Neural cell (in vitro differentiated cells): Measurements from ENCODE around the gene IL6R. TPM values are rescaled to one million over a fixed set of nuclear protein-coding genes. Genes with fewer than 3 reads are reported as not detected.

ENCODE experiments used
- H2AFZ ChIP-seq: fragments of 200-600, 300-800 bp; sonication (generic), shearing (Covaris generic); 2 replicates; pipeline ENCODE4 v1.6.0; 2014; ENCODE audit warnings: low read depth, mild to moderate bottlenecking, antibody characterized with exemption, low read length, moderate library complexity
- H3F3A ChIP-seq: fragments of 200-600 bp; shearing (Covaris generic); 2 replicates; pipeline ENCODE4 v1.6.1; 2016; ENCODE audit warnings: mild to moderate bottlenecking, moderate library complexity, mixed read lengths, antibody characterized with exemption, low read length; ENCODE audit not compliant: insufficient read depth, poor library complexity, severe bottlenecking
- H3K27ac ChIP-seq: fragments of 200-600, 300-800 bp; sonication (generic), shearing (Covaris generic); 2 replicates; pipeline ENCODE4 v1.5.1; 2014; ENCODE audit warnings: mild to moderate bottlenecking, low read length, moderate library complexity
- H3K27me3 ChIP-seq: fragments of 300-800, 200-600 bp; sonication (generic), shearing (Covaris generic); 2 replicates; pipeline ENCODE4 v1.6.0; 2014; ENCODE audit warnings: mild to moderate bottlenecking, low read depth, low read length, moderate library complexity; ENCODE audit not compliant: insufficient read depth
- H3K36me3 ChIP-seq: fragments of 300-800, 200-600 bp; sonication (generic), shearing (Covaris generic); 2 replicates; pipeline ENCODE4 v1.5.1; 2014; ENCODE audit warnings: mild to moderate bottlenecking, antibody characterized with exemption, low read length, moderate library complexity; ENCODE audit not compliant: insufficient read depth
- H3K4me2 ChIP-seq: fragments of 300-800, 200-600 bp; sonication (generic), shearing (Covaris generic); 2 replicates; pipeline ENCODE4 v1.6.0; 2014; ENCODE audit warnings: mild to moderate bottlenecking, low read length
- H3K4me3 ChIP-seq: fragments of 300-800, 200-600 bp; sonication (generic), shearing (Covaris generic); 2 replicates; pipeline ENCODE4 v1.5.1; 2014; ENCODE audit warnings: mild to moderate bottlenecking, low read length, moderate library complexity
- H3K79me2 ChIP-seq: fragments of 200-600 bp; shearing (Covaris generic); replicated peaks from 2 replicates; pipeline ENCODE4 v1.6.0; 2014; ENCODE audit warnings: mild to moderate bottlenecking, low read length, moderate library complexity; ENCODE audit not compliant: insufficient read depth
- H3K9ac ChIP-seq: fragments of 300-800, 200-600 bp; sonication (generic), shearing (Covaris generic); 2 replicates; pipeline ENCODE4 v1.6.1; 2016; ENCODE audit warnings: mild to moderate bottlenecking, low read length, mixed read lengths
- H3K9me2 ChIP-seq: fragments of 200-600 bp; shearing (Covaris generic); 2 replicates; pipeline ENCODE4 v1.6.1; 2016; ENCODE audit warnings: mild to moderate bottlenecking, low read length, mixed read lengths; ENCODE audit not compliant: insufficient read depth
- H3K9me3 ChIP-seq: fragments of 200-600, 300-800 bp; sonication (generic), shearing (Covaris generic); 2 replicates; pipeline ENCODE4 v1.6.1; 2016; ENCODE audit warnings: mild to moderate bottlenecking, mixed run types, low read length, moderate library complexity, mixed read lengths
- H4K20me1 ChIP-seq: fragments of 200-600 bp; shearing (Covaris generic); 2 replicates; pipeline ENCODE4 v1.6.1; 2016; ENCODE audit warnings: mild to moderate bottlenecking, mixed run types; ENCODE audit not compliant: insufficient read depth
- EP300 ChIP-seq: fragments of 450-650 bp; conservative IDR thresholded peaks from 2 replicates; pipeline ENCODE4 v1.6.1; 2014; ENCODE audit warnings: antibody characterized with exemption, mild to moderate bottlenecking, moderate library complexity; ENCODE audit not compliant: poor library complexity, severe bottlenecking
- EZH2 ChIP-seq: fragments of 200-600, 300-800 bp; shearing (Covaris generic), sonication (generic); IDR thresholded peaks from 2 replicates; pipeline ENCODE4 v1.6.1; 2014; ENCODE audit warnings: antibody characterized with exemption, low read length, borderline replicate concordance, mild to moderate bottlenecking; ENCODE audit not compliant: insufficient read depth, poor library complexity, severe bottlenecking
- MXI1 ChIP-seq: fragments of 450-650 bp; conservative IDR thresholded peaks from 2 replicates; pipeline ENCODE4 v1.6.1; 2014; ENCODE audit warnings: antibody characterized with exemption, mild to moderate bottlenecking; ENCODE audit not compliant: poor library complexity, severe bottlenecking
- POLR2AphosphoS5 ChIP-seq: IDR thresholded peaks from 2 replicates; pipeline ENCODE4 v1.6.1; 2012
- RAD21 ChIP-seq: fragments of 450-650 bp; conservative IDR thresholded peaks from 2 replicates; pipeline ENCODE4 v1.6.1; 2014; ENCODE audit warnings: antibody characterized with exemption, mild to moderate bottlenecking, moderate library complexity
- SMC3 ChIP-seq: fragments of 450-650 bp; conservative IDR thresholded peaks from 2 replicates; pipeline ENCODE4 v1.6.1; 2014; ENCODE audit warnings: antibody characterized with exemption, mild to moderate bottlenecking, moderate library complexity; ENCODE audit not compliant: poor library complexity
- TAF1 ChIP-seq: IDR thresholded peaks from 2 replicates; pipeline ENCODE4 v1.6.1; 2012; ENCODE audit warnings: low read depth
- polyA plus RNA-seq: library from polyadenylated mRNA; depleted of rRNA; stranded (reverse); fragments of >200 nt; gene quantifications from 2 replicates; pipeline ENCODE4 v1.2.3, GENCODE V29; 2014
- TF ChIP-seq, protein P1 (sequence below): IDR thresholded peaks from 2 replicates; pipeline ENCODE4 v1.6.1; 2012; ENCODE audit warnings: borderline replicate concordance
- TF ChIP-seq, protein P2 (sequence below): fragments of 450-650 bp; IDR thresholded peaks from 2 replicates; pipeline ENCODE4 v1.5.1; 2014; ENCODE audit warnings: antibody characterized with exemption, mild to moderate bottlenecking, moderate library complexity; ENCODE audit not compliant: poor library complexity, severe bottlenecking

Gene IL6R
- polyA plus RNA-seq, 1 donor from 2014 or later, result not detected

GRCh38 chr1:154478639-154479038 lies 73.5 kb downstream of the IL6R start:
- H3K4me3 ChIP-seq, result no peak overlapping the region
- H4K20me1 ChIP-seq, result no peaks in the 10 kb centered on the region
- no peaks in the 10 kb centered on the region for H3F3A ChIP-seq
- TF ChIP-seq, protein P1, sequence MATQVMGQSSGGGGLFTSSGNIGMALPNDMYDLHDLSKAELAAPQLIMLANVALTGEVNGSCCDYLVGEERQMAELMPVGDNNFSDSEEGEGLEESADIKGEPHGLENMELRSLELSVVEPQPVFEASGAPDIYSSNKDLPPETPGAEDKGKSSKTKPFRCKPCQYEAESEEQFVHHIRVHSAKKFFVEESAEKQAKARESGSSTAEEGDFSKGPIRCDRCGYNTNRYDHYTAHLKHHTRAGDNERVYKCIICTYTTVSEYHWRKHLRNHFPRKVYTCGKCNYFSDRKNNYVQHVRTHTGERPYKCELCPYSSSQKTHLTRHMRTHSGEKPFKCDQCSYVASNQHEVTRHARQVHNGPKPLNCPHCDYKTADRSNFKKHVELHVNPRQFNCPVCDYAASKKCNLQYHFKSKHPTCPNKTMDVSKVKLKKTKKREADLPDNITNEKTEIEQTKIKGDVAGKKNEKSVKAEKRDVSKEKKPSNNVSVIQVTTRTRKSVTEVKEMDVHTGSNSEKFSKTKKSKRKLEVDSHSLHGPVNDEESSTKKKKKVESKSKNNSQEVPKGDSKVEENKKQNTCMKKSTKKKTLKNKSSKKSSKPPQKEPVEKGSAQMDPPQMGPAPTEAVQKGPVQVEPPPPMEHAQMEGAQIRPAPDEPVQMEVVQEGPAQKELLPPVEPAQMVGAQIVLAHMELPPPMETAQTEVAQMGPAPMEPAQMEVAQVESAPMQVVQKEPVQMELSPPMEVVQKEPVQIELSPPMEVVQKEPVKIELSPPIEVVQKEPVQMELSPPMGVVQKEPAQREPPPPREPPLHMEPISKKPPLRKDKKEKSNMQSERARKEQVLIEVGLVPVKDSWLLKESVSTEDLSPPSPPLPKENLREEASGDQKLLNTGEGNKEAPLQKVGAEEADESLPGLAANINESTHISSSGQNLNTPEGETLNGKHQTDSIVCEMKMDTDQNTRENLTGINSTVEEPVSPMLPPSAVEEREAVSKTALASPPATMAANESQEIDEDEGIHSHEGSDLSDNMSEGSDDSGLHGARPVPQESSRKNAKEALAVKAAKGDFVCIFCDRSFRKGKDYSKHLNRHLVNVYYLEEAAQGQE, result no peak
- no peak for TF ChIP-seq TAF1
- TF ChIP-seq SMC3, result no peak
- TF ChIP-seq EP300, result no peak
- no peak for TF ChIP-seq POLR2AphosphoS5
- TF ChIP-seq RAD21, result no peak
- no peak for TF ChIP-seq MXI1
- no peak for TF ChIP-seq EZH2
- TF ChIP-seq, protein P2, sequence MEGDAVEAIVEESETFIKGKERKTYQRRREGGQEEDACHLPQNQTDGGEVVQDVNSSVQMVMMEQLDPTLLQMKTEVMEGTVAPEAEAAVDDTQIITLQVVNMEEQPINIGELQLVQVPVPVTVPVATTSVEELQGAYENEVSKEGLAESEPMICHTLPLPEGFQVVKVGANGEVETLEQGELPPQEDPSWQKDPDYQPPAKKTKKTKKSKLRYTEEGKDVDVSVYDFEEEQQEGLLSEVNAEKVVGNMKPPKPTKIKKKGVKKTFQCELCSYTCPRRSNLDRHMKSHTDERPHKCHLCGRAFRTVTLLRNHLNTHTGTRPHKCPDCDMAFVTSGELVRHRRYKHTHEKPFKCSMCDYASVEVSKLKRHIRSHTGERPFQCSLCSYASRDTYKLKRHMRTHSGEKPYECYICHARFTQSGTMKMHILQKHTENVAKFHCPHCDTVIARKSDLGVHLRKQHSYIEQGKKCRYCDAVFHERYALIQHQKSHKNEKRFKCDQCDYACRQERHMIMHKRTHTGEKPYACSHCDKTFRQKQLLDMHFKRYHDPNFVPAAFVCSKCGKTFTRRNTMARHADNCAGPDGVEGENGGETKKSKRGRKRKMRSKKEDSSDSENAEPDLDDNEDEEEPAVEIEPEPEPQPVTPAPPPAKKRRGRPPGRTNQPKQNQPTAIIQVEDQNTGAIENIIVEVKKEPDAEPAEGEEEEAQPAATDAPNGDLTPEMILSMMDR, result no peak
- no peaks in the 10 kb centered on the region for H3K36me3 ChIP-seq
- no peaks in the 10 kb centered on the region for H3K27me3 ChIP-seq
- H3K79me2 ChIP-seq, result no peaks in the 10 kb centered on the region
- no peak overlapping the region for H3K9ac ChIP-seq
- H3K9me3 ChIP-seq, result no peaks in the 10 kb centered on the region
- H3K4me2 ChIP-seq, result no peak overlapping the region
- H3K9me2 ChIP-seq, result no peaks in the 10 kb centered on the region
- no peak overlapping the region for H2AFZ ChIP-seq
- no peak overlapping the region for H3K27ac ChIP-seq

GRCh38 chr1:154479764-154480421 lies 74.8 kb downstream of the IL6R start:
- Histone ChIP-seq H3K79me2 (no peaks in the 10 kb centered on the region), H3K4me3 (no peak overlapping the region), H3K9me3 (no peaks in the 10 kb centered on the region), H3F3A (no peaks in the 10 kb centered on the region), H3K9ac (no peak overlapping the region), H3K9me2 (no peaks in the 10 kb centered on the region), H2AFZ (no peak overlapping the region), H4K20me1 (no peaks in the 10 kb centered on the region), H3K4me2 (no peak overlapping the region), H3K27me3 (no peaks in the 10 kb centered on the region), H3K27ac (no peak overlapping the region), H3K36me3 (no peaks in the 10 kb centered on the region)
- TF ChIP-seq EP300, result no peak
- TF ChIP-seq, protein P1, result no peak
- peak; percentile 90 for TF ChIP-seq SMC3
- TF ChIP-seq RAD21, result peak; percentile 97
- TF ChIP-seq EZH2, result no peak
- no peak for TF ChIP-seq TAF1
- peak; percentile 15 for TF ChIP-seq MXI1
- TF ChIP-seq POLR2AphosphoS5, result no peak
- TF ChIP-seq, protein P2, result peak; percentile 97
